Activated naive CD4-positive, alpha-beta T cell treated with anti-CD3 and anti-CD28 coated beads, Interleukin-2, amount 50 U/mL, for 16 hours (primary cell): Measurements from ENCODE around the gene SIK3.

Source experiments
- DNase-seq: peaks from one replicate; pipeline ENCODE4 v3.0.0-alpha.2; 2020

SIK3 gene

GRCh38 chr11:117107701-117108590 is 9.7 kb upstream of the SIK3 start:
- DNase-seq, result no peak

DNA sequence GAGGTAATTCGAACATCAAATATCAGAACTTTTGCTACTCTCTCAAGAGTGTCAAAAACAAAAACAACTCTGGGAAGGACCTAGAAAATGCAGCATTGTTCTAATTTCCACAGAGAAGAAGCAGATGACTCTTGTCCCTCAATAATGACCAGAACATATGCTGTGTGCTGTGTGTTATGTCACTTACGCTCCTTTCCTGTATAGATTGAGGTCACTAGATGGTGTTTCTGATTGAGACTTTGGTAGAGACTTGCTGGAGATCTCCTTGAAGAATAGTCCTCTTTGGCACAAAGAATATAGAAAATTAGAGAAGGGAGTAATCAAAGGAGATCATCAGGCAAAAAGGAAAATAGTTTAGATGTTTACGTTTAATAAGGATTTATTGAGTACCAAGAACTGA is 2.3 kb upstream of the SIK3 start:
- no peak for DNase-seq

DNA sequence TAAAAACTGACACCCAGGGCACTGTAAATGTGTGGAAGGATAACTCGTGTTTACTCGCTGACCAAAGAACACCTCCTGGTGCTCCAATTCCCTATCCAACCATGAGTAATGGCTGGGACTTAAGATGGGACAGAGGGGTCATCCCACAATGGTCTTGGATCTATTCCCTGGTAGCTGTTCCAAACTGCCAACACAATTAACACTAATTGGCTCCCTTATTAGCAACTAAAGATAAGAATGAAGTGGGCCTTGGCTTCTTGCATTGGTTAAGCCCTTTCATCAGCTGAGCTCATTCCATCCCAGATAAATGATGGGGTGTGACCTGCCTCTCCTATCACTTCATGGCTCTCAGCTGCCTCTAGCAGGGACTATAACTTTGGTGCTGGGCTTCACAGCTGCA is 1.5 kb upstream of the SIK3 start:
- no peak for DNase-seq

DNA sequence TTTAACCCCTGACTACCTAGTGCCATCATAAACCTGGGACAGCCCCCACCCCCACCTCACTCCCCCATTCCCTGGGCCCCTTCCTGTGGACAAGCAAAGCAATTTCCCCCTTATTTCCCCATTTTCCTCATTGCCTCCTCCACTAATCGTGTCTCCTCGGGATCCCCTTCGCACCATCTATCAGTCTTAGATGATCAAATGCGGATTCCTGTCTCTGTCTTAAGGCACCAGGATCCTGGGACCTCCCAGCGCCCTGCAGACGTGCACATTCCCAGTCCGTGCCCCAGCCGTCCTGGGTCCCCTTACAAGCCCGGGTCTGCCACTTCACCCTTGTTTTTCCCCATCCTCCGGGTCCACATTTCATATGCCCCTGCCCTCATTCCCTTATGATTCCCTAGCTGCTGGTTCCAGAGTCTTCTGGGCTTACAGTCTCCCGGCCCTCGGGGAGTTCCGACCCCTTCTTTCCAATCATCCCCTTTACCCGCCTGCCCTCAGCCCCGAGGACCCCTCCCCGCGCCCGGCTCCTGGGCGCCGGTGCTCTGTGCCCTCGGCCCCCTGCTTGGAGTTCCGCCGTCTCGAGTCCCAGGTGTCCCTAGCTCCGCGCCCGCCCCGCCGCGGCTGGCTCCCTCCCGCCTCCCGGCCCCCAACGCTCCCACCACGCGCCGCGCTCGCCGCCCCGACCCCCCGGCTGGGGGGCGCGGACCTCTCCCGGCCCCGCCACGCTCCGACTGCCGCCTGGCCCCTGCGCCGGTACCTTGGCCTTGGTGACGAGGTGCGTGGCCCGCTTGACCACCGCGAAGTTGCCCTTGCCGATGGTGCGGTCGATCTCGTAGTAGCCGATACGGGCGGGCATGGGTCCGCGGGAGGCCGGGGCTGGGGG is 599 bp downstream of the SIK3 start:
- peak; percentile 42 for DNase-seq

DNA sequence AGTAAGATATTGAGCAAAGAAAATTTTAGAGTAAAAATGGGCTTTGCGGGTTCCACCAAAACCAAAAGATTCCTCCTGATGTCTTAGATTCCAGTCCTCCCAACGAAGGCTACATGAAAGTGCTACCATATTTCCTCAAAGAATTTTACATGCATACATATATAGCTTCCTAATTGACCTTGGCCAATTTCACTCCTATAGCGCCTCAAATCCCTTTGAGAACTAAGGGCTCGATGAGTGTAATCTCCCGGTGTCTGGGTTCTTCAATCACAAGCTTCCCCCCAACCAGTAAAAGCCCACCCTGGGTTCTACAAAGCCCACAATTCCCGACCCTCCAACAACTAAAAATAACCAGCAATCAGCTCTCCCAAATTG is 1.2 kb downstream of the SIK3 start:
- no peak for DNase-seq

- DNase-seq, result peak; percentile 34
These were observed 1.8 kb downstream of the SIK3 start for GRCh38 chr11:117096201-117096991.

- DNase-seq, result no peak
These were observed 2.7 kb downstream of the SIK3 start for GRCh38 chr11:117095284-117096161.

DNA sequence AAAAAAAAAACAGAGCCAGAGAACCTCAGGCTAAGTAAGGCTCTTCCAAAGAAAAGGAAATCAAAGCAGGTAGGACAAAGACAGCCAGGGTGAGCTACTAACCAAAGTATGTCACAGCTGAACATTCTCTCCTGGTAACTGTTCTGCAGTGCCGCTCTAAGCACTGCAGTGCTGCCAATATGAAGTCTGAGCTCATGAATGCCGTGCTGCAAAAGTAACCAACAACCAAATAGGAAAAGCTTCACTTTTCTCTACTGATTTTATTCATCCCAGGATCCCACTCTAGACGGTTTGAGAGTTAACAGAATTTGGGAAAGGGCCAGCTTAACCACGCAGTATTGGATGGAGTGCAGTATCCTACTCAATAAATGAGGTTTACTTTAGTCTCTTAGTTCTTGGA is 3.5 kb downstream of the SIK3 start:
- DNase-seq, result no peak

GRCh38 chr11:117092951-117093590 is 5.2 kb downstream of the SIK3 start:
- DNase-seq, result no peak

DNA sequence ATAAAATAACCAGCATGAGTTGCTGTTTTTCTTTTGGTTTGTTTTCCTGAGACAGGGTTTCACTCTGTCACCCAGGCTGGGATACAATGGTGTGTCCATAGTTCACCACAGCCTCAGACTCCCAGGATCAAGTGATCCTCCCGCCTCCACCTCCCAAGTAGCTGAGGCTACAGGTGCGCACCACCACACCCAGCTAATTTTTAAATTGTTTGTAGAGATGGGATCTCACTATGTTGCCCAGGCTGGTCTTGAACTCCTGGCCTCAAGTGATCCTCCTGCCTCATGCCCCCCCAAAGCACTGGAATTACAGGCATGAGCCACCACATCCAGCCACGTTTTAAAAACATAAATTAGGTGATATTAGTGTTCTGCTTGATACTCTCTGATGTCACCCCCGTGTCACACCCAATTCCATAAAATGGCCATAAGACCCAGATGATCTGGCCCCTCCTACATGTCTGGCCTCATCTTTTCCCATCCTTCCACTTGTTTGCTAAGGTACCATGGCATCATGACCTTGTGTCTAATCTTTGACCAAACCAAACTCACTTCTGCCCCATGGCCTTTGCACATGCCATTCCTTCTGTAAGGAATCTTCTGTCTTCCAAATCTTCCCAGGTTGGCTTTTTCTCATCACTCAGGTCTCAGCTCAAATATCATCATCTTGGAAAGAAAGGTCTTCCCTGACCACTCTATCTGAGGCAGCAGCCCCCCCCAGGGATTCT is 6.3 kb downstream of the SIK3 start:
- no peak for DNase-seq

DNA sequence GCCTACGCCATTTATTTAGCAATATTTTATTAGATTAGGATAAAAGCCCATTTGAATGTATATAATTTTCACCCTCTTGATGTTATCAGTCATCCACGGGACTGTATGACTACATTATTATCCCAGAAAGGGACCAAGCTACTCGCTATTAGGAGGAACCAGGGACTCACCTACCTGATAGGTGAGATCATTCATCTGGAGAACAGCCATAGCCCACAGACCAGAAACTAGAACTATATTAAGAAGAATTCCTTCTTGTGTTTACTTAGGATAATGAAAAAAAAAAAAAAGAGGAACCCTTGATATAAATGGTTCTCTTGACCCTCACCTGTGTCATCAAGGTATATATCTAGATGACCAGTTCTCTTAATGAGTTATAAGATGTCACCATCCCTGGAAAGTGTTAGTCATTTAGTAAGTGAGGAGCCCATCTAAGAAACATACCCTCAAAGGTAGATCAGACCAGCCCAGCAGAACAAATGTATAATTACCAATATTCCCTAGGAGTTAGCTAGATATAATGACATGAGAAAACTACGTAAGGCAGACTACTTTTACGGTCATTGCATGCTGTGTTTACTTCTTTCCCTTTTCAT is 8.0 kb downstream of the SIK3 start:
- no peak for DNase-seq

DNA sequence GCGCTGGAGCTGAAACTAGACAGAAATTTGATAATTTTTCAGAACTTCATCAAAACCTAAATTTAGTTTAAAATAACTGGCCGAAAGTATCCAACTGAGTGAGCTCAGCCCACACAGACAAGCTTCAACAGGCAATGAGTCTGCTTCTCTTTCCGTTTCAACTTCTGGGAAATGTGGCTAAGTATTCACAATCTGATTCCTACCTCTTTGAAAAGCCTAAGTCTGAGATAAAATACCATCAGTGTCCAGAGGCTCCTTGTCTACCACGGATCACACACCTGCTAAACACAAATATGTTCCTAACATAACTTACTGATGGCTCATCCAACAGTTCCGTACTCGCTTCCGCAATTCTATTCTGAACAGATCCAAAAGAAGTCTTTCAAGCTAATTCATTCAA is 8.5 kb downstream of the SIK3 start:
- DNase-seq, result no peak

GRCh38 chr11:117087446-117087845 is 10.8 kb downstream of the SIK3 start:
- DNase-seq, result no peak

- no peak for DNase-seq
These were observed 13.2 kb downstream of the SIK3 start for GRCh38 chr11:117084992-117085391.

DNA sequence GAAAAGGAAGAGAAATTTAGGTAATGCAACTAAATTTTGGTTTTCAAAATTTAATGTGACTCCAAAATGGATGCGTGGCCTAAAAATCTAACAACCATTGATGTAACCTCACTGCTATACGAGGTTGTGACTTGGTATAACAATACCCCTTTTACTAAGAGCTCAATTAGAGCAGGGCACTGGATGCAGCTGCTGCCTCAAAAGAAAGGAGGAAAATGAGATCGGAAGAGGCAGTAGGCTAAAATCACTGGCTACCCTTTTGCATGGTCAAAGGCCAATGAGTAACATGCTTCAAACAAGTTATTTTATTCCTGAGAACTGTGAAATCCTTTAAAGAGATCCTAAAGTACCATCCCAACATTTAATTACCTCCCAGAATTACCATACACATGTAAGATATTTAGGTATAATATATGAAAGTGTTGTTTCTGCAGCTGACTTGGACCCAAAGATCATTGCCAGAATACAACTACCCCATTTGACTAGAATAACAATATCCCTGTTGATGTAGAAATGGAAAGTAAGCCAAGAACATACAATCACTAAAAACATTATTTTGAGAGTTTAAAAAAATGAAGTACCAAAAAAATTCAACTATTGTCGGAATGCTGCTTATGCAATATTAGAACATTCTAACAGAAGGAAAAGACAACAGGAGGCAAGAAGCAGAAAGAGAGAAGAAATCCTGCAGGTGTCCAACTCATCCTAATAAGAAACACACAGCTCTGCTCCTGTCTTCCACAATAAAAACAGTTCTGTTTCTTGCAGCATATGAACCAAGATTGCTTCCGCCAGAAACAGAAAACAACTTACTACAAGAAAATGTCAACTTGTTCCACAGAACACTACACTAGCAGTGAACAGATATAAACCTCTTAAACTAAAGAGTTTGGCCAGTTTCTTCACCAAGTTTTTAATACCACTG is 15.0 kb downstream of the SIK3 start:
- no peak for DNase-seq

DNA sequence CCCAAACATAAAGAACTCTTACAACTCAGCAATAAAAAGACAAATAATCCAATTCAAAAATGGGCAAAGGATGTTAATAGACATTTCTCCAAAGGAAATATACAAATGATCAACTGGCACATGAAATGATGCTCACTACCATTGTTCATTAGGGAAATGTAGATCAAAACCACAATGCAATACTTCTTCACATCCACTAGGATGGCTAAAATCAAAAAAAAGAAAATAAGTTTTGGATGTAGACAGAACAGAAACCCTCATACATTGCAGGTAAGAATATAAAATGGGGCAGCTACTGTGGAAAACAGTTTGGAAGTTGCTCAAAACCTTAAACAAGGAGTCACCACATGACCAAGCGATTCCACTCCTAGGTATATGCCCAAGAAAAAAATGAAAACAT is 16.3 kb downstream of the SIK3 start:
- no peak for DNase-seq

- DNase-seq, result no peak
These were observed 17.9 kb downstream of the SIK3 start for GRCh38 chr11:117080370-117080769.

- no peak for DNase-seq
These were observed 21.1 kb downstream of the SIK3 start for GRCh38 chr11:117076941-117077691.

DNA sequence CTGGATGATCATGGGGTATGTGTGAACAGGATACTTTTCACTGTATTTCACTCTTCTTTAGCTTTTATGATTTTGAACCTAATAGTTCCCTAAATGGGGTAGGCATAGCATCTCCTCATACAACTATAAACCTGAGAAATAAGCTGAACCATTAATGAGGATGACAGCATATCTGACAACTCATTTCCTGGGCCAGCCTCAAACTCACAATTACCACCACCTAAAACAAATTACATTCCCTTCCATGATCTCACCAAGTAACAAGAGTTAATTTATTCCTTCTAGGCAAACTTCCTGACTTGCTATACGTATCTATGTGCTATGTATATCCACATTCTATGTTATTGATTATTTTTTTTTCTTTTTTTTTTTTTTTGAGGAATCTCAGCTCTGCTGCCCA is 23.0 kb downstream of the SIK3 start:
- no peak for DNase-seq
